ENCODE measurements around the gene CARMIL1.

Gene CARMIL1

DNA sequence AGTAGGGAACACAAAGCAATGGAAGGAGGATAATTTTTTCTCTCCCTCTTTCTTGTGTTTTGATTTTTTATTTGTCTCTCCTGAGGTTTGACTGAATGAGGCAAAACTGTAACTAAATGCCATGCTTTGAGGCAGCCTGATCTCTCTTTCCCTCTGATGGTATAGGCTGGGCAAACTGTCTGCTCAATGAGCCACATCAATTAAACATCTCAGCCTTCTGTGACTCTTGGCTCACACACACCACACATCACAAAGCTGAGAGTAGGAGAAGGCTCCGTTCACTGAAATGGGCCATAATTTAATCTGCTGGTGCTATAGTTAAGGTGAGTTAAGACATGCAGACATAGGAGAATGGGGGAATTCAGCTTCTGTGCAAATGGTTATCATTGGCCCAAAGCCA is 344.7 kb downstream of the CARMIL1 start:
- no peak for TF ChIP-seq CTCF (IDR thresholded peaks at IDR 0.05; ENCODE audit: control insufficient read depth, extremely low read depth, insufficient read depth)
- DNase-seq (ENCODE audit: low read depth) = no peak
- H3K4me3 ChIP-seq (ENCODE audit: low read depth, low read length) = no peak overlapping the region

DNA sequence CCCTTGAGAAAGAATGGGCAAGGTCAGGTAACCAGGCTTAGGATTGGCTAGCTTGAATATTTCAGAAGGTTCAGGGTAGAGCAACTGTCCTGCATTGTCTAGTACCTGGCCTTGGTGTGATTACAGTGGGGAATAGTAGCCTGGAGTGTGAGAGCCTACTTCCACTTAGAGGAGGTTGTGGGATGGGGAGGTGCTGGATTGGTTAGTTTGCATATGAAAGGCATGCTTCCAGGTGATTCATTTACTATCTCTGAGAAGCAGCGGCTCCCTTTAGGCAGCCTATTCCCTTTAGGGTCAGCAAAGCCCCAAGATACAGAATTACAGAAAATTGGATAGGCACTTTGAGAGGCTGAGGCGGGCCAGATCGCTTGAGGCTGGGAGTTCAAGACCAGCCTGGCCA is 347.8 kb downstream of the CARMIL1 start:
- no peak for DNase-seq (ENCODE audit: low read depth)
- no peak overlapping the region for H3K4me3 ChIP-seq (ENCODE audit: low read depth, low read length)
- TF ChIP-seq CTCF (IDR thresholded peaks at IDR 0.05; ENCODE audit: control insufficient read depth, extremely low read depth, insufficient read depth) = no peak

- no peak overlapping the region for H3K4me3 ChIP-seq (ENCODE audit: low read depth, low read length)
- DNase-seq (ENCODE audit: low read depth) = no peak
- TF ChIP-seq CTCF (IDR thresholded peaks at IDR 0.05; ENCODE audit: control insufficient read depth, extremely low read depth, insufficient read depth) = no peak
These were observed 349.5 kb downstream of the CARMIL1 start for GRCh38 chr6:25628471-25629197.

GRCh38 chr6:25629198-25629576 is 350.0 kb downstream of the CARMIL1 start:
- no peak for DNase-seq (ENCODE audit: low read depth)
- no peak for TF ChIP-seq CTCF (IDR thresholded peaks at IDR 0.05; ENCODE audit: control insufficient read depth, extremely low read depth, insufficient read depth)
- no peak overlapping the region for H3K4me3 ChIP-seq (ENCODE audit: low read depth, low read length)

DNA sequence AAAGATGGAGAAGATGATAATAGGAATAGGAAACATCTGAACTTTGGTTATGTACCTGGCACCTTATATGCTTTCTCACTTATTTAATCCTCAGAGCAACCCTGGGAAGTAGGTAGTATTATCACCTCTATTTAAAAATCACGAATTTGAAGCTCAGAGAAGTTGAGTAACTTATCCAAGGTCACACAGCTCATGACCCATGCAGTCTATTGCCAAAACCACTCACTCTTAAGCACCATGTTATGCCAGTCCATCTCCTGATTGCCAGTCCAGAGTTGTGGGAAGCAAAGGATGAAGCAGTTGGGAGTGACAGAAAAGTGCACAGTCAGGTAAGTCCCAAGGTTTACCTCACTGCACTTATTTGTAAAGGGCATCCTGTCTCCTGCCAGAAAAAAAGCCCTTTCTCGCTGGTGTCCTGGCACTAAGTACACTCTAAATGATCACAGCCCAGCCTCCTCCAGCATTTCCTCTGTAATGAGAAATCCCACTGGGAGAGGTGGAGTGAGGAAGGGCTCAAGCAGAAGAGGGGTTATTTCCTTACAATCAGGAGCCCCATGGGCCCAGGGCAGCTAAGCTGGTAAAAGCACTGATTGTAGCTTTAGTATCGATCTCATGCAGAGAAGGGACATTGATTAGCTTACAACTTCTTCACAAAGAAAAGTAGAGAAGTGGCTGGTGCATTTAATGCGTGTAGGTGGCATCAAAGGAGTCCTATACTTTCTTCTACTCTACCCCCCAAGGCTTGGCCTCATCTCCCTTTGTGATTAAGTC is 351.5 kb downstream of the CARMIL1 start:
- TF ChIP-seq CTCF (IDR thresholded peaks at IDR 0.05; ENCODE audit: control insufficient read depth, extremely low read depth, insufficient read depth) = no peak
- H3K4me3 ChIP-seq (ENCODE audit: low read depth, low read length) = no peak overlapping the region
- DNase-seq (ENCODE audit: low read depth) = no peak

DNA sequence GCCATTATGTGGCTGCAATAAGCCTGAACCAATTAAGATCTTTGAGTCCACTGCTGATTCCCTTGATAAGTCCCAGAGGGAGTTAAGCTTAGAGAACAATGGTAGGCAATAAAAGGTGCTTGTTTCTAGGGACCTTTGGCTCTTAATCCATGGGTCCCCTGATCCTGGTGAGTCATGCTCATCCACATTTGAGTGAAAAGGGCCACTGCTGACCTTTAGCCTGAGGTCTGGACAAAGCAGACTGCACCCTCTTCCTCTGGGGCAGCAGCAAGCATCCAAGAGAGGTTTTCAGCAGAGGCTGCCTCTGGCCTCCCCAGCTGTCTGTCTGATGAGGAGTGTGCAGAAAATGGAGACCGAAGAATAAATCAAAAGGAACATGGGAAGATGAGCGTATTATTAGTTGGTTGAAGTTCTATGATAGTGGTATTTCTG is 356.7 kb downstream of the CARMIL1 start:
- no peak for TF ChIP-seq CTCF (IDR thresholded peaks at IDR 0.05; ENCODE audit: control insufficient read depth, extremely low read depth, insufficient read depth)
- H3K4me3 ChIP-seq (ENCODE audit: low read depth, low read length) = no peak overlapping the region
- DNase-seq (ENCODE audit: low read depth) = no peak

Measured in LNCaP clone FGC (cell line).